ENCODE data around the gene PKD1L1. TPM values are rescaled to one million over a fixed set of nuclear protein-coding genes. Genes with fewer than 3 reads are reported as not detected.

Gene PKD1L1
- total RNA-seq, 1 experiment from 2014 or later = 0.07 TPM

DNA sequence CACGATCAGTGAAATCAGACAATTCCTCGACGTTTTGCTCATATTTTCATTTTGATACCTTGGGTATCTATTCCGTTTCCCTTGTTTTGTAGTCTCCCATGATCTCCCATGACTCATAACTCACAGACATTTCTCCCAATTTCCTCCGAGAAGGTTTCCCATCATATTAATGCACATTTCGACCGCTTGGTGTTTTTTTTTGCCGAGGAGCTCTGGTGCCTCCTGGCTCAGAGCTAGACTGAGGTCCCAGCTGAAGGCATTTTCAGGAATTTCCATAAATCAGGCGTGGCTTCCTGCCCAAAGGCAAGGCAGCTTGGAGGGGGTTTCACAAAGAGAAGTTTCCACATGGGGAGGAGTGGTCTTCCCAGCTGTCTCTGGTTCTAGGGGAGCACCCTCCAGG lies 218.1 kb downstream of the PKD1L1 start:
- Mint-ChIP-seq H3K36me3 (no peaks in the 10 kb centered on the region), H3K4me3 (no peak overlapping the region), H3K27ac (no peak overlapping the region), H3K27me3 (ENCODE audit: low read depth) (no peaks in the 10 kb centered on the region), H3K4me1 (peaks cover 4% of the 10 kb centered on the region), H3K9me3 (no peaks in the 10 kb centered on the region)
- POLR2A ChIA-PET = no interaction called here
- DNase-seq (ENCODE audit: low spot score) (no peak), ATAC-seq (no peak)
- TF ChIP-seq GRHL2 (CRISPR knock-in tag; IDR thresholded peaks at IDR 0.05; ENCODE audit: insufficient replicate concordance, severe bottlenecking) (no peak), MXD4 (CRISPR knock-in tag; IDR thresholded peaks at IDR 0.05; ENCODE audit: borderline replicate concordance) (no peak), AR (CRISPR knock-in tag; IDR thresholded peaks at IDR 0.05) (no peak), EMX1 (CRISPR knock-in tag; IDR thresholded peaks at IDR 0.05) (no peak), HMGA2 (CRISPR knock-in tag; IDR thresholded peaks at IDR 0.05) (no peak), KAT7 (CRISPR knock-in tag; IDR thresholded peaks at IDR 0.05; ENCODE audit: borderline replicate concordance) (no peak), GABPB1 (CRISPR knock-in tag; IDR thresholded peaks at IDR 0.05) (no peak)
- CTCF ChIA-PET = interaction anchor here (1.2 kb wide), 1 partner anchor 464 kb away, joined by 4 read pairs; no protein-coding TSS in a partner anchor

- ChIA-PET CTCF (no interaction called here), POLR2A (no interaction called here)
- H3K4me3 Mint-ChIP-seq = no peak overlapping the region
- H3K27me3 Mint-ChIP-seq (ENCODE audit: low read depth) = no peaks in the 10 kb centered on the region
- no peak overlapping the region for H3K27ac Mint-ChIP-seq
- peaks cover 17% of the 10 kb centered on the region for H3K4me1 Mint-ChIP-seq
- ATAC-seq (no peak), DNase-seq (ENCODE audit: low spot score) (no peak)
- H3K36me3 Mint-ChIP-seq = no peaks in the 10 kb centered on the region
- H3K9me3 Mint-ChIP-seq = peaks cover 4% of the 10 kb centered on the region; the same call in 1 of the 2 replicates
- no peak for TF ChIP-seq HMGXB4 (CRISPR knock-in tag; IDR thresholded peaks at IDR 0.05)
- TF ChIP-seq ZNF423 (CRISPR knock-in tag; IDR thresholded peaks at IDR 0.05) = no peak
- TF ChIP-seq, protein P1, sequence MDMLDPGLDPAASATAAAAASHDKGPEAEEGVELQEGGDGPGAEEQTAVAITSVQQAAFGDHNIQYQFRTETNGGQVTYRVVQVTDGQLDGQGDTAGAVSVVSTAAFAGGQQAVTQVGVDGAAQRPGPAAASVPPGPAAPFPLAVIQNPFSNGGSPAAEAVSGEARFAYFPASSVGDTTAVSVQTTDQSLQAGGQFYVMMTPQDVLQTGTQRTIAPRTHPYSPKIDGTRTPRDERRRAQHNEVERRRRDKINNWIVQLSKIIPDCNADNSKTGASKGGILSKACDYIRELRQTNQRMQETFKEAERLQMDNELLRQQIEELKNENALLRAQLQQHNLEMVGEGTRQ (CRISPR knock-in tag; IDR thresholded peaks at IDR 0.05) = no peak
- TF ChIP-seq ZNF138 (CRISPR knock-in tag; conservative IDR thresholded peaks at IDR 0.05) = no peak
- TF ChIP-seq, protein P2, sequence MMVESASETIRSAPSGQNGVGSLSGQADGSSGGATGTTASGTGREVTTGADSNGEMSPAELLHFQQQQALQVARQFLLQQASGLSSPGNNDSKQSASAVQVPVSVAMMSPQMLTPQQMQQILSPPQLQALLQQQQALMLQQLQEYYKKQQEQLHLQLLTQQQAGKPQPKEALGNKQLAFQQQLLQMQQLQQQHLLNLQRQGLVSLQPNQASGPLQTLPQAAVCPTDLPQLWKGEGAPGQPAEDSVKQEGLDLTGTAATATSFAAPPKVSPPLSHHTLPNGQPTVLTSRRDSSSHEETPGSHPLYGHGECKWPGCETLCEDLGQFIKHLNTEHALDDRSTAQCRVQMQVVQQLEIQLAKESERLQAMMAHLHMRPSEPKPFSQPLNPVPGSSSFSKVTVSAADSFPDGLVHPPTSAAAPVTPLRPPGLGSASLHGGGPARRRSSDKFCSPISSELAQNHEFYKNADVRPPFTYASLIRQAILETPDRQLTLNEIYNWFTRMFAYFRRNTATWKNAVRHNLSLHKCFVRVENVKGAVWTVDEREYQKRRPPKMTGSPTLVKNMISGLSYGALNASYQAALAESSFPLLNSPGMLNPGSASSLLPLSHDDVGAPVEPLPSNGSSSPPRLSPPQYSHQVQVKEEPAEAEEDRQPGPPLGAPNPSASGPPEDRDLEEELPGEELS (CRISPR knock-in tag; IDR thresholded peaks at IDR 0.05) = no peak
- TF ChIP-seq ELF4 (CRISPR knock-in tag; IDR thresholded peaks at IDR 0.05; ENCODE audit: low read depth) = no peak
- TF ChIP-seq CREB1 (CRISPR knock-in tag; IDR thresholded peaks at IDR 0.05) = no peak
- no peak for TF ChIP-seq TCF7 (CRISPR knock-in tag; IDR thresholded peaks at IDR 0.05; ENCODE audit: low read depth)
- TF ChIP-seq ATF2 (CRISPR knock-in tag; IDR thresholded peaks at IDR 0.05; ENCODE audit: borderline replicate concordance, low read depth) = no peak
- no peak for TF ChIP-seq FOXP1 (CRISPR knock-in tag; IDR thresholded peaks at IDR 0.05; ENCODE audit: borderline replicate concordance)
- TF ChIP-seq, protein P3, sequence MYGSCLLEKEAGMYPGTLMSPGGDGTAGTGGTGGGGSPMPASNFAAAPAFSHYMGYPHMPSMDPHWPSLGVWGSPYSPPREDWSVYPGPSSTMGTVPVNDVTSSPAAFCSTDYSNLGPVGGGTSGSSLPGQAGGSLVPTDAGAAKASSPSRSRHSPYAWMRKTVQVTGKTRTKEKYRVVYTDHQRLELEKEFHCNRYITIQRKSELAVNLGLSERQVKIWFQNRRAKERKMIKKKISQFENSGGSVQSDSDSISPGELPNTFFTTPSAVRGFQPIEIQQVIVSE (CRISPR knock-in tag; IDR thresholded peaks at IDR 0.05; ENCODE audit: borderline replicate concordance) = no peak
- no peak for TF ChIP-seq IRF1 (CRISPR knock-in tag; IDR thresholded peaks at IDR 0.05)
- no peak for TF ChIP-seq NR2C2 (CRISPR knock-in tag; IDR thresholded peaks at IDR 0.05)
- no peak for TF ChIP-seq JUN (CRISPR knock-in tag; IDR thresholded peaks at IDR 0.05)
- no peak for TF ChIP-seq ZBTB21 (CRISPR knock-in tag; IDR thresholded peaks at IDR 0.05; ENCODE audit: borderline replicate concordance)
- no peak for TF ChIP-seq SP1 (CRISPR knock-in tag; conservative IDR thresholded peaks at IDR 0.05)
These were observed 222.1 kb downstream of the PKD1L1 start for GRCh38 chr7:47726047-47726726.
